Measurements from ENCODE around the gene ASPHD2.

Gene ASPHD2

DNA sequence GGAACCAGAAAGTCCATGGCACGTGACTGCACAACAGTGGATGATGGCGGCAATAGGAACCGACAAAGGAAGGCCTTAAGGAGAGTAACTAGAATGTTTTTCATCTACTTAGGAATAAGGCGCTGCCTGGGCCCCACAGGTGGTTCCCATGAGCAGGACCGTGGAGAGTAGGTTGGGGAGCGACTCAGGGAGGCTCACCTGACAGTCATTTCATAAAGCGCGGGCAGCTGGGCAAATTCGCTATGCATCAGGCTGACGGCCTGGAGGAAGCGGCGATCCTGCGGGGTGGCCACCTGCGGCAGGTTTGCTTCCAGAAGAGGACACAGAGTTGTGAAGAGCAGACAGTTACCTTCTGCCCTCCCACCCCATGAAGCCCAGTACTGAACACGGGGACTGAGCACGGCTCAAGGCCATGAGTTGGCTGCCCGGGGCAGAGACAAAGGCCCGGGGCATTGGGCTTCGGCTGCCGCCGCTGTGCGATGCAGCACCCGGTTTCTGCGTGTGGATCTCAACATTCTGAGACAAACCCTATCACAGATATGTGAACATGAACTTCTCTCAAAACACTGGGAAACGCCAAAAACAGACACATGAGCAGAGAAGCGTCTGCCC, 28.7 kb downstream of the ASPHD2 start:
- no peak for DNase-seq (ENCODE audit: low read depth in 1 of 2, low spot score in 1 of 2)
- TF ChIP-seq JUND (IDR thresholded peaks at IDR 0.05; ENCODE audit: low read depth), result no peak
- in situ Hi-C loops (cut with HindIII; ENCODE audit: low pct_unique_long_range_greater_than_20kb, low sequenced_read_pairs), result no loop called here

DNA sequence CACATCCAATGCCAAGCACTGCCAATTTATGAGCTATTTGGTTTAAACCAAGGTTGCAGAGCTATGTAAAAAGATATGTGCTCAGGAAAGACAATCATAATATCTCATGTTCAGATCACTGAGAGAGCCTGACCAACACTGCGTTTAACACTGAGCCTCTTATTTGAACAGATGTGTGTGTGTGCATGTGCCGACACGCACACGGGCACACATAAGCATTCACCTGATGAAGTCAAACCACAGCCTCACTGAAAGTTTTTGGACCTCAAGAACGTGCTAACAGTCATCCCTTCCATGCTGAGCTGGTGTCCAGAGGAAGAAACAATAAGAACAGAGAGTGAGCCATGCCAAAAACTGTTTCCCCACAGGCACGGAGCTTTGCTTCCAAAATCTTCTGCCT, 31.1 kb downstream of the ASPHD2 start:
- TF ChIP-seq JUND (IDR thresholded peaks at IDR 0.05; ENCODE audit: low read depth), result no peak
- no peak for DNase-seq (ENCODE audit: low read depth in 1 of 2, low spot score in 1 of 2)
- in situ Hi-C loops (cut with HindIII; ENCODE audit: low pct_unique_long_range_greater_than_20kb, low sequenced_read_pairs), result no loop called here

DNA sequence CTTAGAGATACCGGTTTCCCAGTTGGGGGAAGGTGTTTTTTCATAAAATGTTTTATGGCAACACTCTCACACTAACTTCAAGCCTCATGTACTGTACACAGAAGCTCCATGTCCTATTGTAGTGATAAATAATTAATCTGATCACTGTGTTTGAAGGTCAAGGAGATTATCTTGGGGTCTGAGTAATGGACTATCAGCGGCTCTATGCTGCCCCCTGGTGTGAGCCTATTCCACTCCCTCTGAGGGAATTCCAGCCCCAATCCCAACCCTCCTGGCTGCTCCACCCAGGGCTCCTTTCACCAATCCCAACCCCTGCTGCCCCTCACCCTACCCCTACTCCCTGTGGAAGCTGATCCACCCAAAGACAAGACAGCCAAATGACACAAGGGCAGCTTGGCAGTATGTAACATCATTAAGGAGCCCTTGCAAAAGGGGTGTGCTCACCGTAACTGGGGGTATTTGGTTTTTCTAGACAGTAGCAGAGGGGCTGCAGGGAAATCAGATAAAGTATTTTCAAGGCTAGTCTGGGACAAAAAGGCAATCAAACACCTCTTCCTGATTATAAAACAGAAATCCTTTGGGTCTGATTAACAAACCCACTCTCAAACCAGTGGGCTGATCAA, 32.2 kb downstream of the ASPHD2 start:
- in situ Hi-C loops (cut with HindIII; ENCODE audit: low pct_unique_long_range_greater_than_20kb, low sequenced_read_pairs), result no loop called here
- no peak for TF ChIP-seq JUND (IDR thresholded peaks at IDR 0.05; ENCODE audit: low read depth)
- peak; percentile 18 to 22 for DNase-seq (ENCODE audit: low read depth in 1 of 2, low spot score in 1 of 2)

DNA sequence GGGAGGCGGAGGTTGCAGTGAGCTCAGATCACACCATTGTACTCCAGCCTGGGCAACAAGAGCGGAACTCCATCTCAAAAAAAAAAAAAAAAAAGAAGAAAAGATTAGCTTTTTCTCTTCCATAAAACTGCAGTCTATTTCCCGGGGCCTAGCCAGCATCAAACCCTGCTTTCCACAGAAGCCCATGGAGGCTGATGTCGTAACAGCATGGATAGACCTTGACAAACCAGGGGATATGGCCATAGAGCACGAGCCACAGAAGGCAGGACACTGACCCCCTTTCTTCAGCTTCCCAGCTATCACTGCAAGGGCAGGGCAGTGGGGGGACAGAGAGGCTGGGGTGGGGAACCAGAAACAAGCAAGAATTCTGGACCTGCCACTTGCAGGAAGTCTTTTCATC, 33.0 kb downstream of the ASPHD2 start:
- in situ Hi-C loops (cut with HindIII; ENCODE audit: low pct_unique_long_range_greater_than_20kb, low sequenced_read_pairs), result no loop called here
- no peak for TF ChIP-seq JUND (IDR thresholded peaks at IDR 0.05; ENCODE audit: low read depth)
- DNase-seq (ENCODE audit: low read depth in 1 of 2, low spot score in 1 of 2), result no peak

DNA sequence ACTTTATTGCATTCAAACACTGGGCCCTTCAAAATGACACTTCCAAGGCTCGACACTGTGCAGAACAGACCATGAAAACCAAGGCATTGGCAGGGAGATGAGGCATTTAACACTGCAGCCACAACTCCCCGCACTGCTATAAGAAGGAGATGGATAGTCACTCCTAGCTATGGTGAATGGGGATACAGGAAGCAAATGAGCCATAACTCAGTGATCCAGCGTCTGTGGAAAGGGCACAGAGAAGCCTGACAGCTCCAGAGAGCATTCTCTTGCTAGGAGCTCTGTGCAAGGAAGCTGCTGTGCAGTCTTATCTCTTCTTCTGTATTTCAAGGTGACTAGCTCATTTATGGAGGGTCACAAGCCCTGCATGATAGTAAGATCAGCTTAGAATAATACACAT, 33.6 kb downstream of the ASPHD2 start:
- in situ Hi-C loops (cut with HindIII; ENCODE audit: low pct_unique_long_range_greater_than_20kb, low sequenced_read_pairs), result no loop called here
- TF ChIP-seq JUND (IDR thresholded peaks at IDR 0.05; ENCODE audit: low read depth), result no peak
- DNase-seq (ENCODE audit: low read depth in 1 of 2, low spot score in 1 of 2), result no peak

DNA sequence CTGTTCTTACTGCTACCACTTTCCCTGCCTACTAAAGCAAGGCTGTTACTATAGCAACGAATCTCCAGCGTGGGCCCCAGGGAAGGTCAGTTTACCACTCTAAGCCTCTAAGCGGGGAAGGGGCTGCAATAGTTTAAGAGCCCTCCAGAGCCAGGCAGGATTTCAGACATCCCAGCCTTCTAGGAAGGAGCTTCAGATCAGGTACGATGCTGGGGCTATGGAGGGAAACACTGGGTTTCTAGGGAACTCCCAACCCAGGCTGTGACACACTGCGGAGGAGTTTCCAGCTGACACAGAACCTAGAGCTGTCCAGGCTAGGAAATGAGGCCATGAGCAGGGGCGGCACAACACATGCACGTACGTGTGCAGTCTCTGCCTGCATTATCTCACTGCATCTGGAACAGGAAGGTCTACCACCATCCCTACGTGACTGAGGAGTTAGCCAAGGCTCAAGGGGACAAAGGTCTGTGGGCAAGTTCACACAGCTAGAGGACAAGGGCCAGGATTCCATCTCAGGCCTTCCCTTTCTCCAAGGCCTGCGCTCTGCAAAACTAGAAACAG, 34.1 kb downstream of the ASPHD2 start:
- no peak for TF ChIP-seq JUND (IDR thresholded peaks at IDR 0.05; ENCODE audit: low read depth)
- no peak for DNase-seq (ENCODE audit: low read depth in 1 of 2, low spot score in 1 of 2)
- in situ Hi-C loops (cut with HindIII; ENCODE audit: low pct_unique_long_range_greater_than_20kb, low sequenced_read_pairs), result no loop called here

DNA sequence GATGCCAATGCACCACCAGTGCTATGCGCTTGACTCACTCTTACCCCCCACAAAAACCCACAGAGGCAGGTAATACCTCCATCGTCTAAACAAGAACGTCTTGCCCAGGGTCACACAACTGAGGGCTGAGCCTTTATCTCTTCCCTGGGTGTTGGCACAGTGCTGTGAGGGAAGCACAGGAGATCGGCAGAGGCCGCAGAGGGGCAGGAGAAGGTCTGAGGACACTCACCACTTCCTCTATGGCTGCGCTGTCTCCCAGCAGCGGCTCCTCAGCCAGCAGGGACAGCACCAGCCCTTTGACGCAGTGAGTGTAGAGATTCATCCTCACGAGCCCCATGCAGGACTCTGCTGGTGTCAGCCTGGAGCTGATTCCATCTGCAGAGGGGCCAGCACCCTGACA, 34.6 kb downstream of the ASPHD2 start:
- DNase-seq (ENCODE audit: low read depth in 1 of 2, low spot score in 1 of 2), result no peak
- in situ Hi-C loops (cut with HindIII; ENCODE audit: low pct_unique_long_range_greater_than_20kb, low sequenced_read_pairs), result no loop called here
- TF ChIP-seq JUND (IDR thresholded peaks at IDR 0.05; ENCODE audit: low read depth), result no peak

DNA sequence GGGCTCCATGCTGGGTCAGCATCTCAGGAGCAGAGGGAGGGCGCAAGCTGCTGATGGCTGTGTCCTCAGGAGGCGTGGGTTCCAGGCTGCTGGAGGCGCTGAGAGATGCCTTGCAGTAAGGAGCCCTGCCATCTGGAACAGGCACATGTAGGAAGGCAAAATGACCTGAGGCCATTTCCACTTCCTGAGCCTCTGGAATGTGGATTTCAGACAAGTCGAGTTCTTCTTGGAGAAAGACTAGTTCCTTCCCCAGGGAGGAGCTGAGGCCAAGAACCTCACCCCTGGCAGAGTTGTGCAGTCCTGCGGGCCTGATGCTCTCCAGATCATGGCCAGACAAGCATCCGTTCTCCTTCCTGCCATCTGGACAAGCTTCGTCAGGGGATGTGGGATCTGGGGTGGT, 35.3 kb downstream of the ASPHD2 start:
- no peak for TF ChIP-seq JUND (IDR thresholded peaks at IDR 0.05; ENCODE audit: low read depth)
- peak in 1 of 2 experiments; percentile 35 for DNase-seq (ENCODE audit: low read depth in 1 of 2, low spot score in 1 of 2)
- in situ Hi-C loops (cut with HindIII; ENCODE audit: low pct_unique_long_range_greater_than_20kb, low sequenced_read_pairs), result no loop called here

DNA sequence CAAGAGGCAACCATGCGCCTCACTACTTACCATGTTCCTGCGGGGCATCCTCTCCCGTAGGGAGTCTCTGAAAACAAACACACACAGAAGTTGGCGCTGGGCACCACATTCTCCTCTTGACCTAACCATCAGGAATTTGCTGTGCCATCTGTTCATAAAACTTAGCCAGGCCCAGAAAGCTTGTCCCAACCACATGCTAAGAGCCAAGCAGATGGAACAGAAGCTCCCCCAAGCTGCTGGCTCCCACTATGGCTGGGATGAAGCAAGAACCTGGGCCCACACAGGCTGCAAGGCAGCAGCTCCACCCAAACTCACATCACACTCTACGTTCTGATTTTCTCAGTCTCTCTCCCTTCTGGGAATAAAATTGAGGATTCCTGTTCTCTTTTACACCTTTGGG, 37.1 kb downstream of the ASPHD2 start:
- no peak for DNase-seq (ENCODE audit: low read depth in 1 of 2, low spot score in 1 of 2)
- in situ Hi-C loops (cut with HindIII; ENCODE audit: low pct_unique_long_range_greater_than_20kb, low sequenced_read_pairs), result no loop called here

DNA sequence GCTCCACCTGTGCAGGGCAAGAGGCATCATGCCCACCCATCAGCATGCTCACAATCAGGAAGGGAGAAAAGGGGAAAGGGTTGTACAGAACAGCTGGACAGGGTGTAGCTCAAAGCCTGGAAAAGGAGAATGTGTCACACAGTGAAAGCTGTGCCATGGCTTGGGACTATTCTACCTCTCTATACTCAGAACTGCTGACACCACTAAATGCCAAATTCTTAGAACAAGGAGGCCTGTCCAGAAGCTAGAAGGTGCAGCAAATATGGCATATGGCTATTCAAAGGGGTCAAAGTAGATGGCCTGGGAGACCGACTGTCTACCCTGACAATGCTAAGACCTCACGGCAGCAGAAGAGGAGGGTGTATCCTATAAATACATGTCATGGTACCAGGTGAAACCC, 41.7 kb downstream of the ASPHD2 start:
- in situ Hi-C loops (cut with HindIII; ENCODE audit: low pct_unique_long_range_greater_than_20kb, low sequenced_read_pairs), result no loop called here
- no peak for DNase-seq (ENCODE audit: low read depth in 1 of 2, low spot score in 1 of 2)
- no peak for TF ChIP-seq JUND (IDR thresholded peaks at IDR 0.05; ENCODE audit: low read depth)

More for the DNA sequence above, 37.1 kb downstream of the ASPHD2 start:
- TF ChIP-seq JUND (IDR thresholded peaks at IDR 0.05; ENCODE audit: low read depth), result no peak

DNA sequence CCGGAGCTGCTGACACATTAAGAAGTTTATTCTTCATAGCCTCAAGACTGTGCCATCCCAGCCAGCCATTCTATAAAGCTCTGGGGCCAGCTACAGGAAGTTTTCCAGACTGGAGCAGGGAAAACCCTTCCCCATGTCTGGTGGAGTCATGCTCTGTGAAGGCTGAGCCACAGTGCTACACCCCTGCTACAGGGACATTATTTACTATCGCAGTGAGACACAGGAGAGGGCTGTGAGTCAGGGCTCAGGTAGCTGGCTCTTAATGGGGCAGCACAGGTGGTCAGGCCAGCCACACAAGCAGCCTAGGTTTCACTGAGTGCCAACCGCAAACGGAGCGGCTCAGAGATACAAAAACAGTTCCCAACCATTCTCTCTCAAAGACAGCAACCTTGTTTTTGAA, 42.5 kb downstream of the ASPHD2 start:
- DNase-seq (ENCODE audit: low read depth in 1 of 2, low spot score in 1 of 2), result no peak
- in situ Hi-C loops (cut with HindIII; ENCODE audit: low pct_unique_long_range_greater_than_20kb, low sequenced_read_pairs), result no loop called here
- TF ChIP-seq JUND (IDR thresholded peaks at IDR 0.05; ENCODE audit: low read depth), result no peak

DNA sequence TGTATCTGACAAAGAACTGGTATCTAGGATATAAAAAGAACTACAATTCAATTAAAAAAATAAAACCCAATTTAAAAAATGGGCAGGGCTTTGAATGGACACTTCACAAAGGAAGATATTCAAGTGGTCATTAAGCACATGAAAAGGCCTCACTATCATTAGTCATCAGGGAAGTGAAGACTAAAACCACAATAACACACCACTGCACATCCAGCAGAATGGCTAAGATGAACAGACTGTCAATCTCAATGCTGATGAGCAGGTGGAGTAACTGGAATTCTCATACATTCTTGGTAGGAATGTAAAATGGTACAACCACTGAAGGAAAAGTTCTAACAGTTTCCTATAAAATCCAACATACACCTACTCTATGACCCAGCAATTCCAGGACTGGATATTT, 45.6 kb downstream of the ASPHD2 start:
- TF ChIP-seq JUND (IDR thresholded peaks at IDR 0.05; ENCODE audit: low read depth), result no peak
- in situ Hi-C loops (cut with HindIII; ENCODE audit: low pct_unique_long_range_greater_than_20kb, low sequenced_read_pairs), result no loop called here
- DNase-seq (ENCODE audit: low read depth in 1 of 2, low spot score in 1 of 2), result no peak

DNA sequence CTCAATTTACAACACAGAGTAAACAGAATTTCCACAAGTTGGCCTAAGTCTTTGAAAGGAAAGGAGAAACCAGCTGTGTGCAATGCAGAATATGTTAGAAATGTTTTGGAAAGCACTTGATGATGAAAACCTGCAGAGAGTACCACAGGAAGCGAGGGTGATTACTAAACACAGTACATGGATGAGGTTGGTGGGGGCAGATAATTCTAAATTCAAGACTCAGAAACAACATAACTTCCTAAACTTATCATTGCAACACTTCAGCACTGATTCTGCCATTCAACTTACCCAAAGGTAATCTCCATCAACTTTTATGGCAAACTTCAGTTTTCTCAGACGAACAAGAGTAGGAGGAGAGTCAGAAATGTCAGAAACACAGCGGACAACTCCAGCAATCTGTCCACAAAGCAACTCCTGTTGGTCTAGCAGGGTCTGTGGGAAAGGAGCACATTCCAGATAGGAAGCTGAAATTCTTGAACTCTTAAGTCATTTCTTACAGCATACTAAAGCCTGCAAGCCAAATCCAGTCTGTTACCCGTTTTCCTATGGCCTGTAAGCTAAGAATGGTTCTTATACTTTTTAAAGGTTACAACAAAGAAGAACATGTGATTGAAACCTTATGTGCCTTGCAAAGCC, 47.8 kb downstream of the ASPHD2 start:
- in situ Hi-C loops (cut with HindIII; ENCODE audit: low pct_unique_long_range_greater_than_20kb, low sequenced_read_pairs), result no loop called here
- DNase-seq (ENCODE audit: low read depth in 1 of 2, low spot score in 1 of 2), result no peak
- TF ChIP-seq JUND (IDR thresholded peaks at IDR 0.05; ENCODE audit: low read depth), result no peak

All from T47D (cell line).